DND-41 (cell line): ENCODE results near the gene RAVER2.

Experiments used
- ATAC-seq: fragments of 200-7000 bp; cut with Tn5 transposase; 3 replicates; pipeline ENCODE4 v1.9.1; 2021; ENCODE audit warnings: low read depth; ENCODE audit not compliant: insufficient read depth
- DNase-seq: peaks from one replicate; pipeline ENCODE4 v3.0.0-alpha.2; 2020
- H2AFZ ChIP-seq: 2 replicates; pipeline ENCODE4 v1.6.0; 2012; ENCODE audit warnings: low read depth, low read length
- H3K27ac ChIP-seq: 2 replicates; pipeline ENCODE4 v1.5.1; 2012; ENCODE audit warnings: low read length, inconsistent platforms
- H3K27me3 ChIP-seq: fragments of 200-600 bp; sonication (generic); 2 replicates; pipeline ENCODE4 v1.6.0; 2012; ENCODE audit warnings: low read length, mild to moderate bottlenecking, inconsistent platforms; ENCODE audit not compliant: insufficient read depth, poor library complexity
- H3K36me3 ChIP-seq: 2 replicates; pipeline ENCODE4 v1.5.1; 2012; ENCODE audit warnings: low read length, inconsistent platforms; ENCODE audit not compliant: insufficient read depth
- H3K4me1 ChIP-seq: 2 replicates; pipeline ENCODE4 v1.5.1; 2012; ENCODE audit warnings: mild to moderate bottlenecking, low read length; ENCODE audit not compliant: insufficient read depth
- H3K4me2 ChIP-seq: 2 replicates; pipeline ENCODE4 v1.6.0; 2012; ENCODE audit warnings: mild to moderate bottlenecking, moderate library complexity, low read length, inconsistent platforms; ENCODE audit not compliant: insufficient read depth
- H3K4me3 ChIP-seq, 2 experiments: fragments of 200-600 bp in 1 of 2; shearing (Covaris generic) in 1 of 2; 2 replicates each; pipeline ENCODE4 v1.5.1; 2012 to 2016; ENCODE audit warnings: inconsistent platforms in 2 of 2, low read length in 2 of 2, mild to moderate bottlenecking in 2 of 2, low read depth in 1 of 2, moderate library complexity in 1 of 2
- H3K79me2 ChIP-seq: 2 replicates; pipeline ENCODE4 v1.6.0; 2012; ENCODE audit warnings: low read length, inconsistent platforms; ENCODE audit not compliant: insufficient read depth
- H3K9ac ChIP-seq: 2 replicates; pipeline ENCODE4 v1.6.0; 2012; ENCODE audit warnings: low read depth, mild to moderate bottlenecking, inconsistent platforms, low read length, moderate library complexity
- H3K9me3 ChIP-seq: 2 replicates; pipeline ENCODE4 v1.5.1; 2012; ENCODE audit warnings: low read length, moderate library complexity, mild to moderate bottlenecking, inconsistent platforms; ENCODE audit not compliant: insufficient read depth, severe bottlenecking
- H4K20me1 ChIP-seq: 2 replicates; pipeline ENCODE4 v1.6.0; 2012; ENCODE audit warnings: low read length; ENCODE audit not compliant: insufficient read depth
- EZH2 ChIP-seq: IDR thresholded peaks from 3 replicates; pipeline ENCODE4 v1.6.1; 2012; ENCODE audit warnings: borderline replicate concordance, low read depth, mild to moderate bottlenecking, moderate library complexity, low read length, inconsistent platforms; ENCODE audit not compliant: severe bottlenecking
- TF ChIP-seq, protein P1 (sequence below): IDR thresholded peaks from 2 replicates; pipeline ENCODE4 v1.5.1; 2012; ENCODE audit warnings: borderline replicate concordance, low read length, moderate library complexity, mild to moderate bottlenecking; ENCODE audit not compliant: poor library complexity, severe bottlenecking; ENCODE audit errors: extremely low read depth

Gene RAVER2

DNA sequence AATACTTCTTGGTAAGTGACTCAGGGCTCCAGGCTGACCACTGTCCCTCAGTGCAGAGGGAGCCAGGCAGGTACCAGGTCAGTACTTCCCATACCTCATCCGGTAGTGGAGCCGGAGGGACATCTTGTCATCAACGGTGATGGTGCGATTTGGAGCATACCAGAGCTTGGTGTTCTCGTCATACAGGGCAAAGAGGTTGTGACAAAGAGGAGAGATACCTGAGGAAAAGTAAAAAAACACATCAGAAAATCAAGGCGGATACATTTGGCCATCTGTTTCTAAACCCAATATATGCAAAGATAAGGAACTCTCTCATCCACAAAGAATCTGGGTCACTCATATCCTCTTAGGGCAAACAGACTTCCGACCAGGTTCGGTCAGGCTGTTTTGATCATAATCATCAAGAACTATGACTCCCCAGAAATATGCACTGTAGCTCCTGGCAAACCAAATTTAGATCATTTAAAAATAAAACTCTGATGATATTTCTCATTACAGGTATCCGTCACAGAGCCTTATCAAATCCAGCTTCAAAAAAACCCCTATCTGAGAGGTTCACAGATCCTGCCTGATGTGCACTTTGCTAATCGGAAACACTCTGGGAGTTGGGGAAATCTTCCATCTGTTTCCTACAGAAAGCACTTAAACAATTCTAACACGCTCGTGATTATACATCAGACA lies 134.2 kb downstream of the RAVER2 start:
- peaks cover 67% of the 10 kb centered on the region for H3K36me3 ChIP-seq
- DNase-seq (no peak), ATAC-seq (no peak)
- no peak overlapping the region for H3K4me2 ChIP-seq
- H2AFZ ChIP-seq, result no peak overlapping the region
- H3K4me1 ChIP-seq, result peaks cover 11% of the 10 kb centered on the region
- no peaks in the 10 kb centered on the region for H3K27me3 ChIP-seq
- peaks cover 24% of the 10 kb centered on the region for H4K20me1 ChIP-seq
- no peak overlapping the region for H3K4me3 ChIP-seq
- no peaks in the 10 kb centered on the region for H3K9me3 ChIP-seq
- H3K9ac ChIP-seq, result no peak overlapping the region
- no peaks in the 10 kb centered on the region for H3K79me2 ChIP-seq
- no peak for TF ChIP-seq EZH2
- TF ChIP-seq, protein P1, sequence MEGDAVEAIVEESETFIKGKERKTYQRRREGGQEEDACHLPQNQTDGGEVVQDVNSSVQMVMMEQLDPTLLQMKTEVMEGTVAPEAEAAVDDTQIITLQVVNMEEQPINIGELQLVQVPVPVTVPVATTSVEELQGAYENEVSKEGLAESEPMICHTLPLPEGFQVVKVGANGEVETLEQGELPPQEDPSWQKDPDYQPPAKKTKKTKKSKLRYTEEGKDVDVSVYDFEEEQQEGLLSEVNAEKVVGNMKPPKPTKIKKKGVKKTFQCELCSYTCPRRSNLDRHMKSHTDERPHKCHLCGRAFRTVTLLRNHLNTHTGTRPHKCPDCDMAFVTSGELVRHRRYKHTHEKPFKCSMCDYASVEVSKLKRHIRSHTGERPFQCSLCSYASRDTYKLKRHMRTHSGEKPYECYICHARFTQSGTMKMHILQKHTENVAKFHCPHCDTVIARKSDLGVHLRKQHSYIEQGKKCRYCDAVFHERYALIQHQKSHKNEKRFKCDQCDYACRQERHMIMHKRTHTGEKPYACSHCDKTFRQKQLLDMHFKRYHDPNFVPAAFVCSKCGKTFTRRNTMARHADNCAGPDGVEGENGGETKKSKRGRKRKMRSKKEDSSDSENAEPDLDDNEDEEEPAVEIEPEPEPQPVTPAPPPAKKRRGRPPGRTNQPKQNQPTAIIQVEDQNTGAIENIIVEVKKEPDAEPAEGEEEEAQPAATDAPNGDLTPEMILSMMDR, result no peak
- H3K27ac ChIP-seq, result no peak overlapping the region

DNA sequence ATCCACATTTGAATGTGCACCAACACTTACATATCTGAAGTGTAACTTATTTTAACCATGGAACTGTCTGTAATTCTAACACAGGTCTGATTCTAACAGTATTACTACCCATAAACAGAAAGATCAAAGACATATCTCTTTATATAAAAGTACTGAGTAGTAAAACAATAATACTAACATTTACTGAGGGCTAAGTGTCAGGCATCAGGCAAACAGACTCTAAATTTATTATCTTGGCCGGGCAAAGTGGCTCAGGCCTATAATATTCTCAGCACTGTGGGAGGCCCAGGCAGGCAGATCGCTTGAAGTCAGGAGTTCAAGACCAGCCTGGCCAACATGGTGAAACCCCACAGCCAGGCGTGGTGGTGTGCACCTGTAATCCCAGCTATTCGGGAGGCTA lies 135.6 kb downstream of the RAVER2 start:
- Histone ChIP-seq H3K36me3 (peaks cover 61% of the 10 kb centered on the region), H3K4me1 (peaks cover 11% of the 10 kb centered on the region), H3K9me3 (no peaks in the 10 kb centered on the region), H3K27me3 (no peaks in the 10 kb centered on the region), H3K4me2 (no peak overlapping the region), H3K4me3 (no peak overlapping the region), H3K9ac (no peak overlapping the region), H4K20me1 (peaks cover 30% of the 10 kb centered on the region), H3K79me2 (no peaks in the 10 kb centered on the region), H3K27ac (no peak overlapping the region), H2AFZ (no peak overlapping the region)
- ATAC-seq (no peak), DNase-seq (no peak)
- no peak for TF ChIP-seq EZH2
- TF ChIP-seq, protein P1, result no peak

DNA sequence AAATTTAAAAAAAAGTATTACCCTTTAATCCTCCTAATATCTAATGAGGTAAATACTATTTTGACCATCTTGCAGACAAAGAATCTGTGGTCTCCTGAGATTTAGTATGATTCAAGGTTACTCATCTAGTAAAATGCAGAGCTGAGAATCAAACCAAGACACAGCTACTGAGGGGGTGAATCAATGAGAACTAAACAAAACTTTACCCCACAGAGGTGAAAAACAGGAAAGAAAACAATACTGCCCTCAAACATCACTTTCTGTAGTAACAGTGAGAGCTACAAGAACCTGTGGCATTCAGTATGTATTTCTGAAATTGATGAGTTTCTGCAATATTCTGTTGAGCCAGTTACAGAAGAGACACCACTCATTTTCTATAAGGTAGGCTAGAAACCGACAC lies 136.4 kb downstream of the RAVER2 start:
- Histone ChIP-seq H3K9ac (no peak overlapping the region), H3K4me2 (no peak overlapping the region), H3K9me3 (no peaks in the 10 kb centered on the region), H3K4me3 (no peak overlapping the region), H3K27me3 (no peaks in the 10 kb centered on the region), H3K79me2 (peaks cover 5% of the 10 kb centered on the region), H2AFZ (no peak overlapping the region), H3K27ac (no peak overlapping the region), H3K4me1 (peaks cover 11% of the 10 kb centered on the region), H4K20me1 (peaks cover 25% of the 10 kb centered on the region), H3K36me3 (peaks cover 53% of the 10 kb centered on the region)
- no peak for TF ChIP-seq EZH2
- TF ChIP-seq, protein P1, result no peak
- DNase-seq (no peak), ATAC-seq (no peak)
